Astrocyte of the spinal cord (primary cell): ENCODE data around the gene FOXK2.

ENCODE experiments used
- DNase-seq: peaks from one replicate; pipeline ENCODE4 v3.0.0; 2011; ENCODE audit warnings: low read depth, low spot score
- H3K4me3 ChIP-seq: 2 replicates; pipeline ENCODE4 v1.5.1; 2011; ENCODE audit warnings: low read depth, mild to moderate bottlenecking, low read length, moderate library complexity
- CTCF ChIP-seq: IDR thresholded peaks from 2 replicates; pipeline ENCODE4 v1.5.1; 2012; ENCODE audit warnings: low read depth, mild to moderate bottlenecking, low read length, inconsistent platforms
- in situ Hi-C: cut with HindIII; loops from 2 replicates; pipeline ENCODE4 v1.10.0; 2017; ENCODE audit warnings: low sequenced_read_pairs

Gene FOXK2

GRCh38 chr17:82595893-82596292, 76.4 kb downstream of the FOXK2 start:
- no peak for TF ChIP-seq CTCF
- DNase-seq, result no peak
- in situ Hi-C loops, result no loop called here
- no peak overlapping the region for H3K4me3 ChIP-seq

- in situ Hi-C loops, result no loop called here
- DNase-seq, result no peak
- no peak overlapping the region for H3K4me3 ChIP-seq
- TF ChIP-seq CTCF, result no peak
These were observed 76.8 kb downstream of the FOXK2 start for GRCh38 chr17:82596296-82596695.

GRCh38 chr17:82596837-82597672, 77.5 kb downstream of the FOXK2 start:
- DNase-seq, result no peak
- in situ Hi-C loops, result no loop called here
- no peak overlapping the region for H3K4me3 ChIP-seq
- no peak for TF ChIP-seq CTCF

GRCh38 chr17:82598256-82599119, 79.0 kb downstream of the FOXK2 start:
- peak; percentile 66 for DNase-seq
- in situ Hi-C loops, result no loop called here
- TF ChIP-seq CTCF, result no peak
- no peak overlapping the region for H3K4me3 ChIP-seq

- no peak for DNase-seq
- no peak for TF ChIP-seq CTCF
- H3K4me3 ChIP-seq, result no peak overlapping the region
- in situ Hi-C loops, result no loop called here
These were observed 80.4 kb downstream of the FOXK2 start for GRCh38 chr17:82599674-82600661.
